Mesenteric fat pad (tissue), 1 donor: ENCODE data around the gene ARHGAP22. TPM values are rescaled to one million over a fixed set of nuclear protein-coding genes. Genes with fewer than 3 reads are reported as not detected.

Experiments
- DNase-seq: peaks from one replicate; pipeline ENCODE4 v3.0.0-alpha.2; 2020; ENCODE audit warnings: low spot score
- total RNA-seq: library from RNA; stranded (reverse); fragmentation: NEBNext Ultra II Directional; extraction: Animal tissue kit (Norgen Biotek cat#: 25700); gene quantifications from one replicate; pipeline ENCODE4 v1.2.1, GENCODE V29; 2021
- donor health status: DM: yes; HTN: yes; CAD: no.

The ARHGAP22 gene
- total RNA-seq, 1 donor from 2014 or later = 8.8 TPM

- peak; percentile 53 for DNase-seq
Measured at GRCh38 chr10:48607356-48608278, 2.7 kb upstream of the ARHGAP22 start.

GRCh38 chr10:48606530-48607355 is 1.9 kb upstream of the ARHGAP22 start:
- DNase-seq = peak; percentile 65

- DNase-seq = peak; percentile 69
Measured at GRCh38 chr10:48605786-48606529, 1.1 kb upstream of the ARHGAP22 start.

GRCh38 chr10:48604039-48604990 is 558 bp downstream of the ARHGAP22 start:
- peak; percentile 86 for DNase-seq

GRCh38 chr10:48603421-48604038 is 1.3 kb downstream of the ARHGAP22 start:
- DNase-seq = peak; percentile 67

- DNase-seq = peak; percentile 28
Measured at GRCh38 chr10:48602401-48603135, 2.3 kb downstream of the ARHGAP22 start.

- DNase-seq = no peak
Measured at GRCh38 chr10:48601789-48602188, 3.1 kb downstream of the ARHGAP22 start.

GRCh38 chr10:48600645-48601505 is 4.0 kb downstream of the ARHGAP22 start:
- no peak for DNase-seq

- no peak for DNase-seq
Measured at GRCh38 chr10:48599830-48600134, 5.1 kb downstream of the ARHGAP22 start.

GRCh38 chr10:48598936-48599829 is 5.7 kb downstream of the ARHGAP22 start:
- DNase-seq = no peak

GRCh38 chr10:48598243-48598935 is 6.5 kb downstream of the ARHGAP22 start:
- no peak for DNase-seq

- DNase-seq = no peak
Measured at GRCh38 chr10:48595539-48595932, 9.3 kb downstream of the ARHGAP22 start.

GRCh38 chr10:48594803-48595538 is 9.9 kb downstream of the ARHGAP22 start:
- DNase-seq = no peak

GRCh38 chr10:48594371-48594770 is 10.5 kb downstream of the ARHGAP22 start:
- no peak for DNase-seq

GRCh38 chr10:48592346-48592745 is 12.5 kb downstream of the ARHGAP22 start:
- DNase-seq = no peak

GRCh38 chr10:48590945-48591344 is 13.9 kb downstream of the ARHGAP22 start:
- DNase-seq = no peak
